Heart right ventricle (tissue), 16 donors: ENCODE measurements around the gene ADAMTSL4. TPM values are rescaled to one million over a fixed set of nuclear protein-coding genes. Genes with fewer than 3 reads are reported as not detected.

Experiments
- ATAC-seq, 8 donors: fragments of 200-7000 bp; cut with Tn5 transposase; one replicate each; pipeline ENCODE4 v1.9.1; 2020; ENCODE audit warnings: mild to moderate bottlenecking in 8 of 8, moderate library complexity in 8 of 8, moderate number of reproducible peaks in 1 of 8
- DNase-seq, 2 donors: peaks; one replicate each; pipeline ENCODE4 v3.0.0-alpha.2; 2020
- H3K27ac ChIP-seq, 10 donors: fragments of 200-600 bp; sonication (generic) in 2 of 10; one replicate each; pipeline versions ENCODE4 v1.5.0 to v1.8.0; 2020 to 2022; ENCODE audit warnings: mild to moderate bottlenecking in 3 of 10
- H3K27me3 ChIP-seq, 7 donors: fragments of 200-600 bp; one replicate each; pipeline ENCODE4 v1.8.0; 2021 to 2022; ENCODE audit warnings: mild to moderate bottlenecking in 2 of 7
- H3K36me3 ChIP-seq, 9 donors: fragments of 200-600 bp; sonication (generic) in 1 of 9; one replicate each; pipeline versions ENCODE4 v1.5.0 to v1.8.0; 2020 to 2022; ENCODE audit warnings: mild to moderate bottlenecking in 2 of 9
- H3K4me1 ChIP-seq, 9 donors: fragments of 200-600 bp; sonication (generic) in 1 of 9; one replicate each; pipeline versions ENCODE4 v1.5.0 to v1.8.0; 2020 to 2022; ENCODE audit warnings: mild to moderate bottlenecking in 4 of 9
- H3K4me3 ChIP-seq, 10 donors: fragments of 200-600 bp; sonication (generic) in 2 of 10; one replicate each; pipeline versions ENCODE4 v1.5.0 to v1.8.0; 2020 to 2022; ENCODE audit warnings: mild to moderate bottlenecking in 7 of 10, moderate library complexity in 2 of 10
- H3K9me3 ChIP-seq, 11 donors: fragments of 200-600 bp in 10 of 11; sonication (generic) in 2 of 11; one replicate each; pipeline versions ENCODE4 v1.5.0 to v1.8.0; 2013 to 2022; ENCODE audit warnings: mild to moderate bottlenecking in 2 of 11, control low read depth in 1 of 11, moderate library complexity in 1 of 11
- WGBS, 2 donors: extraction: QIAGEN DNeasy Blood & Tissue Kit; methylation state at CpG; one replicate each; pipeline ENCODE4 v1.1.7; 2013; ENCODE audit warnings: inconsistent platforms in 1 of 2; 5-methylcytosine and 5-hydroxymethylcytosine counted together
- intact Hi-C, 10 donors: fragments of 100-400 bp; cut with DNase I; formaldehyde crosslinking; loops; one replicate each; pipeline versions ENCODE4 v1.11.1 to v1.14.2; 2022
- polyA plus RNA-seq, 2 donors: library from polyadenylated mRNA; stranded (reverse); fragments of 200-250 nt; gene quantifications; one replicate each; pipeline ENCODE4 v1.2.3, GENCODE V29; 2013
- total RNA-seq, 10 donors: library from RNA; stranded (reverse); fragmentation: NEBNext Ultra II Directional in 3 of 10; extraction: Animal tissue kit (Norgen Biotek cat#: 25700) in 3 of 10; gene quantifications; one replicate each; pipeline versions ENCODE4 v1.2.1 to v1.2.4, GENCODE V29; 2021 to 2023
- TF ChIP-seq, protein P1 (sequence below), 9 donors: fragments of 200-600 bp; sonication (generic) in 2 of 9; IDR thresholded peaks; one replicate each; pipeline versions ENCODE4 v1.5.0 to v1.8.0; 2021 to 2022; ENCODE audit warnings: antibody characterized with exemption in 9 of 9, mild to moderate bottlenecking in 5 of 9, moderate library complexity in 1 of 9
- donor health status: Arrhythmogenic right ventricular cardiomyopathy.
- donor health status: ischemic (EF 13 %, LVEDD 7.1; RV severe dilation, severe dysfunction).
- donor health status: healthy with polysubstance abuse.
- donor health status: DM: no; HTN: yes; CAD: no.
- donor health status: DM: no; HTN: no; CAD: no.
- donor health status: ischemic (EF 25% LVEDD 6.9; RV normal size, moderate dysfunction).
- donor health status: ischemic (EF 25% LVEDD 5.7; RV mildly dilated, moderate dysfunction).
- donor health status: healthy.
- donor health status: DM: yes; HTN: yes; CAD: no.
- donor health status: Ischemic cardiomyopathy.
- donor health status: ischemic (EF 35%, LVEDD 5.7; RV mildly dilated, moderate dysfunction).
- donor health status: nonischemic (EF 11% LVEDD 7.7; RV severe dilation, severe dysfunction).
- donor health status: DM: yes; HTN: yes; CAD: no.
- donor health status: PGD.
- donor health status: ischemic (EF 29% LVEDD 5.4; RV normal size, mild dysfunction).
- donor health status: nonischemic (EF 23%, LVEDD 6.1; RV moderate dilation, normal function).

Gene ADAMTSL4
- total and polyA plus RNA-seq, 12 donors: 22.2 to 86.5 (median 44.6) TPM

- intact Hi-C loops: loop anchor here in 2 of 10 donors (5.0 to 10.0 kb wide), 2 partner anchors 63 to 66 kb away; no protein-coding TSS in a partner anchor
- no peaks in the 10 kb centered on the region for H3K9me3 ChIP-seq
- WGBS, 2 donors: 69 to 74% methylated on average over 17 of the region's 17 CpGs
- no peaks in the 10 kb centered on the region for H3K36me3 ChIP-seq
- no peak overlapping the region for H3K4me3 ChIP-seq
- peaks cover 0 to 39% (median 15%) of the 10 kb centered on the region in 9 donors for H3K4me1 ChIP-seq
- peak in 2 of 8 donors; percentile 26 to 43 for ATAC-seq
- H3K27me3 ChIP-seq: no peaks in the 10 kb centered on the region
- peak overlapping the region in 3 of 10 donors; percentile 9 to 36 (median 26) for H3K27ac ChIP-seq
- TF ChIP-seq, protein P1, sequence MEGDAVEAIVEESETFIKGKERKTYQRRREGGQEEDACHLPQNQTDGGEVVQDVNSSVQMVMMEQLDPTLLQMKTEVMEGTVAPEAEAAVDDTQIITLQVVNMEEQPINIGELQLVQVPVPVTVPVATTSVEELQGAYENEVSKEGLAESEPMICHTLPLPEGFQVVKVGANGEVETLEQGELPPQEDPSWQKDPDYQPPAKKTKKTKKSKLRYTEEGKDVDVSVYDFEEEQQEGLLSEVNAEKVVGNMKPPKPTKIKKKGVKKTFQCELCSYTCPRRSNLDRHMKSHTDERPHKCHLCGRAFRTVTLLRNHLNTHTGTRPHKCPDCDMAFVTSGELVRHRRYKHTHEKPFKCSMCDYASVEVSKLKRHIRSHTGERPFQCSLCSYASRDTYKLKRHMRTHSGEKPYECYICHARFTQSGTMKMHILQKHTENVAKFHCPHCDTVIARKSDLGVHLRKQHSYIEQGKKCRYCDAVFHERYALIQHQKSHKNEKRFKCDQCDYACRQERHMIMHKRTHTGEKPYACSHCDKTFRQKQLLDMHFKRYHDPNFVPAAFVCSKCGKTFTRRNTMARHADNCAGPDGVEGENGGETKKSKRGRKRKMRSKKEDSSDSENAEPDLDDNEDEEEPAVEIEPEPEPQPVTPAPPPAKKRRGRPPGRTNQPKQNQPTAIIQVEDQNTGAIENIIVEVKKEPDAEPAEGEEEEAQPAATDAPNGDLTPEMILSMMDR (IDR thresholded peaks at IDR 0.05): no peak
- DNase-seq: no peak
Observed at GRCh38 chr1:150537732-150538684, 11.2 kb upstream of the ADAMTSL4 start.

DNA sequence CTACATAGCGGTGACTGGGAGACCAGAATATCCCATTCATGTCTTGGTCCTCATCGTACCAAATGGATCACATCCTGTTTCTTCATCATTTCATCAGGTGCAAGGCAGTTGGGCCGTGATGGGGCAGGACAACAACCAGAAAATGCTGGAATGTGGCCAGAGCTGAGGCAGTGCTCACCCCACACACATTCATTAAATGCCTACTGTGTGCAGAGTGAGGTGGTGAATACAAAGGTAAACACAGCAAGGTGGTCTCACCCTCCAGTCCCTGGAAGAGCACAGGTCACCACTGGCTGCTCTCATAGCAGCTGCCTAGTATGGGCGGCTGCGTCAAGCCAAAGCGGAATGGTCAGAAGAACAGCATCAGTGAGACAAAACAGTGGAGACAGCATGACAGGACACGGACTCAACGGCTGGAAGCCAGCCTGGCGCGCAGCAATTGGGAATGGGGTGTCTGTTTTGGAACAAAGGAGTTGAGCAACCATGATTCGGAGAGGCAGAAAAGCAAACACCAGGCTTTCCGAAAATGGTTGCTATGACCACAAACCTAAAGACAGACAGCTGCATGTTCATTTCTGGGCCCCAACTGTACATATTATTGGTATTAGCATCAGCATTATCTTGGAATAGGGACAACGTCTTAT is 5.6 kb upstream of the ADAMTSL4 start:
- Histone ChIP-seq H3K27me3 (no peaks in the 10 kb centered on the region), H3K36me3 (no peaks in the 10 kb centered on the region), H3K9me3 (no peaks in the 10 kb centered on the region), H3K4me3 (no peak overlapping the region), H3K4me1 (peaks cover 0 to 13% (median 6%) of the 10 kb centered on the region in 9 donors), H3K27ac (peak overlapping the region in 2 of 10 donors; percentile 9 to 26)
- WGBS, 2 donors: 73 to 77% methylated on average over 13 of the region's 13 CpGs
- peak in 1 of 2 donors; percentile 52 for DNase-seq
- intact Hi-C loops: loop anchor here in 1 of 10 donors (10.0 kb wide), 1 partner anchor 259 kb away; the partner anchor contains the start of gene CIART
- TF ChIP-seq, protein P1 (IDR thresholded peaks at IDR 0.05): no peak
- ATAC-seq: peak in 5 of 8 donors; percentile 23 to 71 (median 62)

GRCh38 chr1:150544204-150544603 is 5.0 kb upstream of the ADAMTSL4 start:
- 77 to 82% methylated on average over 3 of the region's 3 CpGs for WGBS, 2 donors
- no peak for ATAC-seq
- H3K27ac ChIP-seq: peak overlapping the region in 2 of 10 donors; percentile 9 to 26

More at GRCh38 chr1:150544204-150544603, 5.0 kb upstream of the ADAMTSL4 start:
- Histone ChIP-seq H3K9me3 (no peaks in the 10 kb centered on the region), H3K36me3 (no peaks in the 10 kb centered on the region), H3K4me3 (no peak overlapping the region), H3K27me3 (no peaks in the 10 kb centered on the region), H3K4me1 (peaks cover 0 to 16% (median 7%) of the 10 kb centered on the region in 9 donors)
- intact Hi-C loops: loop anchor here in 1 of 10 donors (10.0 kb wide), 1 partner anchor 259 kb away; the partner anchor contains the start of gene CIART
- TF ChIP-seq, protein P1 (IDR thresholded peaks at IDR 0.05): no peak
- no peak for DNase-seq
